ENCODE measurements around the gene GLS. TPM values are rescaled to one million over a fixed set of nuclear protein-coding genes. Genes with fewer than 3 reads are reported as not detected.

Gene GLS
- total RNA-seq, 4 donors from 2014 or later = 85.4 to 219 (median 117) TPM

DNA sequence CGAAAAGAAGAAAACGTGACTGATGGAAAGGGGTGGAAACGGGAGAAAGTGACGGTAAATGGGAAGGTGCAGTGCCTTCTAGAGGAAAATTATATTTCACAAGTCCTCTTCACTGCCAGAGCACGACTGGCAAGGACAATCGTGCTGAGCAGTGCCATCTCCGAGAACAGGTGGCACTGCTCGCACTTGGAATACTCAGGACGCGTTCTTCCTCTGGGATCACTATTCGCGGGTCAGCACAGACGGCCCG lies 133.0 kb downstream of the GLS start:
- H3K27ac ChIP-seq = peak overlapping the region; percentile 72 to 96 (median 92)
- H3K27me3 ChIP-seq = no peaks in the 10 kb centered on the region
- H3K4me1 ChIP-seq = peaks cover 2 to 44% (median 25%) of the 10 kb centered on the region in 3 donors
- no peaks in the 10 kb centered on the region for H3K9me3 ChIP-seq
- WGBS, 2 donors (ENCODE audit: low coverage in 1 of 2) = 0% methylated on average over 9 of the region's 14 CpGs; no CpG with 5 or more reads in 1 of the 2 donors
- TF ChIP-seq, protein P1, sequence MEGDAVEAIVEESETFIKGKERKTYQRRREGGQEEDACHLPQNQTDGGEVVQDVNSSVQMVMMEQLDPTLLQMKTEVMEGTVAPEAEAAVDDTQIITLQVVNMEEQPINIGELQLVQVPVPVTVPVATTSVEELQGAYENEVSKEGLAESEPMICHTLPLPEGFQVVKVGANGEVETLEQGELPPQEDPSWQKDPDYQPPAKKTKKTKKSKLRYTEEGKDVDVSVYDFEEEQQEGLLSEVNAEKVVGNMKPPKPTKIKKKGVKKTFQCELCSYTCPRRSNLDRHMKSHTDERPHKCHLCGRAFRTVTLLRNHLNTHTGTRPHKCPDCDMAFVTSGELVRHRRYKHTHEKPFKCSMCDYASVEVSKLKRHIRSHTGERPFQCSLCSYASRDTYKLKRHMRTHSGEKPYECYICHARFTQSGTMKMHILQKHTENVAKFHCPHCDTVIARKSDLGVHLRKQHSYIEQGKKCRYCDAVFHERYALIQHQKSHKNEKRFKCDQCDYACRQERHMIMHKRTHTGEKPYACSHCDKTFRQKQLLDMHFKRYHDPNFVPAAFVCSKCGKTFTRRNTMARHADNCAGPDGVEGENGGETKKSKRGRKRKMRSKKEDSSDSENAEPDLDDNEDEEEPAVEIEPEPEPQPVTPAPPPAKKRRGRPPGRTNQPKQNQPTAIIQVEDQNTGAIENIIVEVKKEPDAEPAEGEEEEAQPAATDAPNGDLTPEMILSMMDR (IDR thresholded peaks at IDR 0.05) = no peak
- TF ChIP-seq EP300 (IDR thresholded peaks at IDR 0.05) (no peak), POLR2AphosphoS5 (IDR thresholded peaks at IDR 0.05) (no peak), POLR2A (IDR thresholded peaks at IDR 0.05) (no peak)
- peaks cover 0 to 25% of the 10 kb centered on the region in 2 donors for H3K36me3 ChIP-seq
- ATAC-seq = no peak
- H3K4me3 ChIP-seq = peak overlapping the region; percentile 83 to 84

DNA sequence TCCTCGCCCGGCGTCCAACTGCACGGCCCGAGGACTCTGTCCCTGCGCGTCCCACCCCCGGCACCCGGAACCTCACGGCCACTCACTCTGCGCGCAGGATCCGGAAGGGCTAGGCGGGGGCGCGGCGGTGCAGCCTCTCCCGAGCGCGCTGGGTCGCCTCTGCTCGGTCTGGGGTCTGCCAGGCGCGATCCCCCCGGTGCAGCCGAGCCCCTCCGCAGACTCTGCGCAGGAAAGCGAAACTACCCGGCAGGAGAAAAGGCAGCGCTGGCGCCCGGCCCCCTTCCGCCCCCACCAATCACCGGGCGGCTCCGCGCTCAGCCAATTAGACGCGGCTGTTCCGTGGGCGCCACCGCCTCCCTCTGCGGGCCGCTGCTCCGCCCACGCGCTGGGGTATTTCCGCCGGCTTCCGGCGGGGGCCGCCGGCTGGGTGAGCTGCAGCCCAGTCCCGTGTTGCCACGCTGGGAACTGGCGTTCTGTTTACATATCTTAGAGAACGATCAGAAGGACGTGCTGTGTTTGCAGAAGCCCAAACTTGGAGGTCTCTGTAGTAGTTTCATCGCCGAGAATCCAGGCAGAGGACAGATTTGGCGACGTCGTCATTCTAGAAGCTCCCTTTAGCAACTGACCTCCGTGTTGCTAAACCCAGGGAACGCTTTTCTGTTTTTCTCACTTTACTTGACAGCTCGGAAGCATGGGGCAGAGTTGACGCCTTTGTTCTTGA lies 133.5 kb downstream of the GLS start, which contains the start of gene STAT1:
Gene STAT1, minus strand, starts transcription at position 240 of the 721 bp plus-strand sequence. CDS start 4,168 bp downstream, outside the sequence.
- Histone ChIP-seq H3K4me3 (peak within 1 kb of the TSS; percentile 83 to 84), H3K27ac (peak within 1 kb of the TSS; percentile 72 to 96 (median 92)), H3K4me1 (peaks cover 2 to 44% (median 25%) of the 10 kb centered on the region in 3 donors), H3K9me3 (no peaks in the 10 kb centered on the region), H3K36me3 (peaks cover 0 to 20% of the 10 kb centered on the region in 2 donors), H3K27me3 (no peaks in the 10 kb centered on the region)
- WGBS, 2 donors (ENCODE audit: low coverage in 1 of 2) = 0% methylated on average over 15 of the region's 68 CpGs; no CpG with 5 or more reads in 1 of the 2 donors
- ATAC-seq = peak; percentile 97
- peak; percentile 85 to 94 for TF ChIP-seq POLR2A (IDR thresholded peaks at IDR 0.05)
- TF ChIP-seq EP300 (IDR thresholded peaks at IDR 0.05) = no peak
- TF ChIP-seq, protein P1 (IDR thresholded peaks at IDR 0.05) = peak in 2 of 4 experiments; percentile 18 to 30
- peak; percentile 81 for TF ChIP-seq POLR2AphosphoS5 (IDR thresholded peaks at IDR 0.05)

DNA sequence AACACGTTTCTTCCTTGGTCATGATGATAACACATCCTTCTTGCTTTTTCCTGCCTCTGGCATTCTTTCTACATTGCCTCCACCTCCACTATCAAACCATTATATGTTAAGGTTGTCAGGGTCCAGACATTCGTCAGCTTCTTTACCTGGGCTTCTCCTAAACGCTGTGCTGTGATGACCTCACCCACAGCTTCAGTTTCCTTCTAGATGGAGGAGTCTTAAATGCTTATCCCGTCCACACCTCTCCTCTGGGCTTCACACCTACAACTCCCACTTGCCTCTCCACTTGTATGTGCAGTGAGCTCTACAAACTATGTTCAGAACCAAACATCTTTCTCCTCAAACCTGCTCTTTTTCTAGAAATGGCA lies 134.0 kb downstream of the GLS start:
- no peak for ATAC-seq
- WGBS, 2 donors (ENCODE audit: low coverage in 1 of 2) = 38 to 68% methylated on average over 3 to 4 of the region's 4 CpGs
- TF ChIP-seq, protein P1 (IDR thresholded peaks at IDR 0.05) = no peak
- no peak for TF ChIP-seq POLR2A (IDR thresholded peaks at IDR 0.05)
- no peak for TF ChIP-seq POLR2AphosphoS5 (IDR thresholded peaks at IDR 0.05)
- no peak for TF ChIP-seq EP300 (IDR thresholded peaks at IDR 0.05)

More for the DNA sequence above, 134.0 kb downstream of the GLS start:
- Histone ChIP-seq H3K9me3 (no peaks in the 10 kb centered on the region), H3K27ac (peak overlapping the region; percentile 71 to 96 (median 92)), H3K4me3 (peak overlapping the region; percentile 83 to 84), H3K27me3 (no peaks in the 10 kb centered on the region), H3K36me3 (peaks cover 0 to 15% of the 10 kb centered on the region in 2 donors), H3K4me1 (peaks cover 2 to 44% (median 25%) of the 10 kb centered on the region in 3 donors)

Other genes starting within 250 kb of the GLS start
- 10 to 100 TPM; 50.9 to 98.5 (median 73.8) TPM for gene NAB1, start 231.7 kb upstream of the GLS start, total RNA-seq
- 10 to 100 TPM; 47.0 to 59.9 (median 53.5) TPM for gene STAT1, start 133.3 kb downstream of the GLS start, total RNA-seq